Measurements from ENCODE around the gene NCOA3.
"Not testable (repeated sequence)": the region's sequence is repeated elsewhere in the genome, so short reads cannot be mapped to it uniquely, and the experiment has no call there.

The NCOA3 gene

DNA sequence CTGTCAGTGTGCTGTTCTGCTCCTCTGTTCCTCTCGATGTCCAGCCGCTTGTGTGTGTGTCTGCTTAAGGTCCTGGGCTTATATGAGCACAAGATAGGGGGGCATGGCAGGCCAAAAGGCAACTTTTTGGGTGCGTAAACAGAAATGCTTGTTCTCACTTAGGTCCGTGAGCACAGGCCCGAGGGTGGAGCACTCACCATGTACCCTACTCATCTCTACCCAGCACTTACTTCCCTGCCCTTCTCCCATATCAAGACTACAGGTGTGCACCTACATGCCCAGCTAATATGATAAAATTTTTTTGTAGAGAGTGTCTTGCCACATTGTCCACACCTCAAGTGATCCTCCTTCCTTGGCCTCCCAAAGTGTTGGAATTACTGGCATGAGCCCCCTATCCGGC is 34.3 kb downstream of the NCOA3 start:
- DNase-seq (ENCODE audit: low read depth in 2 of 2) = no peak

DNA sequence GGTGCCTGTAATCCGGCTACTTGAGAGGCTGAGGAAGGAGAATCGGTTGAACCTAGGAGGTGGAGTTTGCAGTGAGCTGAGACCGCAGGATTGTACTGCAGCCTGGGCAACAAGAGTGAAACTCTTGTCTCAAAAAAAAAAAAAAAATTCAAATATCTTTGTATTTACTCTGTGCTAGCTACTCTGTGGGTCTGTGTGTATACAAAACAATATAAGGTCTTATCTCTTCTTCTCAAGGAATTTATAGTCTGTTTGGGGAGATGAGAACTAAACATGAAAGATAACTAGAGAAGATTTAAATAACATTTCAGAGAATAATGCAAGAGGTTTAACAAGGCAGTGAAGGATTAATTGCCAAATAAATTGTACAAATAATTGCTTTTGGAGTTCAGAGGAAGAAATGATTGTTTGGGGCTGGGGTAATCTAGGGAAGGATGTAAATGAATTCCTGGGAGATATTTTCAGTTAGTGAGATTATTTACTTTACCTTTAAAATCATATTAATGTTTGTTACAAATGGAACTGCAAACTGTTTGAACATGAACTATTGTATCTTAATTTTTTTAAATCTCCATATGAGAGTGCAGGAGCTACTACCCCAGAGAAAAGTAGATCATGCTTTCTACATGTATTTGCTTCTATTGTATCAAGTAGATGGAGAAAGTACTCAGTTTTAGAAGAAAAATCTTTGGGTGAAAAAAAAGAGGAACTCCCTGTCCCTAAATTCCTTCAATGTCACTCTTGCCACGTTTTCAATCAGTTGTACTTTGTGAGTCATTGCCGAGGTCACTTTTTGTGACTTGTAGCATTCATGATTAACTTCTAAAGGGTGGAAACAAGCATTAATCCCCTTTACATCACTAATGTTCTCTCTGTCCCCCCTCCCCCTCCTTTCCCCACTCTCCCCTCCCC is 39.0 kb downstream of the NCOA3 start:
- DNase-seq (ENCODE audit: low read depth in 2 of 2) = no peak

DNA sequence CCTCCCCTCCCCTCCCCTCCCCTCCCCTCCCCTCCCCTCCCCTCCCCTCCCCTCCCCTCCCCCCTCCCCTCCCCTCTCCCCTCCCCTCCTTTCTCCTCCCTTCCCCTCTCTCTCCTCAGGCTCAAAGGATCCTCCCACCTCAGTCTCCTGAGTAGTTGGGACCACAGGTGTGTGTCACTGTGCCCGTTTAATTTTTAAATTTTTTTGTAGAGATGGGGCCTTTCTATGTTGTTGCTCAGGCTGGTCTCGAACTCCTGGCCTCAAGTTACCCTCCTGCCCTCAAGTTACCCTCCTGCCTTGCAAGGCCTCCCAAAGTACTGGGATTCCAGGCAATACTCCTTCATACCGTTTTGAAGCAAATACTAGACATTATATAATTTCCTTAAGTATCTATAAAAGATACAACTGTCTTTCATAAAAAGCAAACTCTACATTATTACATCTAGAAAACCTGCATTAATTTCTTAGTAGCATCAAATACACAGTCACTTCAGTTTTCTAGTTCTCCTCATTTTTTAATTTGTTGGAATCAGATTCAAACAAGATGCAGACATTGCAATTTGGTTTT is 39.8 kb downstream of the NCOA3 start:
- DNase-seq (ENCODE audit: low read depth in 2 of 2) = no peak

DNA sequence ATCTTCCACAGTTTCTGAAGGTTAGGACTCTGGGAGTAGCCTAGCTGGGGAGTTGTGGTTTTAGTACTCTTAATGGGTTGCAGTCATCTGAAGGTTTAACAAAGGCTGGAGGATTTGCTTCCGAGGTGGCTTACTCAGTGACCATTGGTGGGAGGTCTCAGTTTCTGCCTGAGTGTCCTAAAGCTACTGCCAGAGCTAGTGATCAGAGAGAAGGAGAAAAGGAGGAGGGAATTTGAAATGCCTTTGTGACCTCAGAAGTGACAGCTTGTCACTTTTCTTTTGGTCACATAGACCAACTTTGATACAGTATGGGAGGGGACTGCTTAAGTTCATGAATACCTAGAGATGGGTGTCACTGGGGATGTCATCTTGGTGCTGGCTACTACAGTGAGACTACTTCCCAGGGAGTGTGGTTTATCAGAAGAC is 41.3 kb downstream of the NCOA3 start:
- DNase-seq (ENCODE audit: low read depth in 2 of 2) = no peak

DNA sequence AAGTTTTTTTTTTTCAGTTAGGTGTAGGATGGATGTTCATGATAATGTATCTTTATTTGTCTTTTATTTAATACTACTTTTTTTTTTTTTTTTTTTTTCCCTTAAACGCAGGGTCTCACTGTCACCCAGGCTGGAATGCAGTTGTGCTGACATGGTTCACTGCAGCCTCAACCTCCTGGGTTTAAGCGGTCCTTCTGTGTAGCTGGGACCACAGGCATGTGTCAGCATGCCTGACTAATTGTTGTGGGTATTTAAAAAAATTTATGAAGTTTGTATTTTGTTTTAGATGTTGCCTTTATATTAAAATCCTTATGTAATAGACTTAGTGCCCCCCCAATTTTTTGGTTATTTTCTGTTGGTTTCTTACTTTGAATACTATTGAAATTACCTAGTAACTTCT is 42.6 kb downstream of the NCOA3 start:
- DNase-seq (ENCODE audit: low read depth in 2 of 2) = no peak

DNA sequence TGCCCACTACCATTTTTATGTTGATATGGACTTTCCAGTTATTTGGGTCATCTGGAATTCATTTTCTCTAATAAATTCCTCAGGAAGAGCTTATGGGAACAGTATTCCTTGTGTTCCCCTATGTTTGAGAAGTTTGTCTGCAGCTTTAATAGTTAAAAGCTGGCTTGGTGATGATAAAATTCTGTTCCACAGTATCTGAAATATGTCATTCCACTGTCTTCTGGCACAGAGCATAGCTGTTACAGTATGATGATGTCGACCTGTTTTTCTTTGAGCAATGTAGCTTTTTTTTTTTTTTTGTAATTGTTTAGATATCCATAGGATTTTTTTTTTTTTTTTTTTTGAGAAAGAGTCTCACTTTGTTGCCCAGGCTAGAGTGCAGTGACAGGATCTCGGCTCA is 43.2 kb downstream of the NCOA3 start:
- DNase-seq (ENCODE audit: low read depth in 2 of 2) = no peak

DNA sequence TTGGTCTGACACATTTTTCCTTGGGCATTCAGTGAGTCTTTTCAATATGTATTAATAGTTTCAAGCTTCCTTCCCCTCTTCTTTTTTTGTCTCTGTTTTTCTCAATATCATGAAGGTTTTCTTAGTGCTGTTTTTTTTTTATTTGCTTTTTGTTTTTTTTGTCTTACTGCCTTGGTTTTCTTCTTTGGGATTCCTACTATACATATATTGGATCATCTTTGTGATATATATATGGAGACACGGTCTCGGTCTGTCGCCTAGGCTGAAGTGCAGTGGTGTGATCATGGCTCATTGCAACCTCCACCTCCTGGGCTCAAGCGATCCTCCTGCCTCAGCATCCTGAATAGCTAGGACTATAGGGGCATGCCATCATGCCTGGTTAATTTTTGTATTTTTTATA is 43.8 kb downstream of the NCOA3 start:
- no peak for DNase-seq (ENCODE audit: low read depth in 2 of 2)

DNA sequence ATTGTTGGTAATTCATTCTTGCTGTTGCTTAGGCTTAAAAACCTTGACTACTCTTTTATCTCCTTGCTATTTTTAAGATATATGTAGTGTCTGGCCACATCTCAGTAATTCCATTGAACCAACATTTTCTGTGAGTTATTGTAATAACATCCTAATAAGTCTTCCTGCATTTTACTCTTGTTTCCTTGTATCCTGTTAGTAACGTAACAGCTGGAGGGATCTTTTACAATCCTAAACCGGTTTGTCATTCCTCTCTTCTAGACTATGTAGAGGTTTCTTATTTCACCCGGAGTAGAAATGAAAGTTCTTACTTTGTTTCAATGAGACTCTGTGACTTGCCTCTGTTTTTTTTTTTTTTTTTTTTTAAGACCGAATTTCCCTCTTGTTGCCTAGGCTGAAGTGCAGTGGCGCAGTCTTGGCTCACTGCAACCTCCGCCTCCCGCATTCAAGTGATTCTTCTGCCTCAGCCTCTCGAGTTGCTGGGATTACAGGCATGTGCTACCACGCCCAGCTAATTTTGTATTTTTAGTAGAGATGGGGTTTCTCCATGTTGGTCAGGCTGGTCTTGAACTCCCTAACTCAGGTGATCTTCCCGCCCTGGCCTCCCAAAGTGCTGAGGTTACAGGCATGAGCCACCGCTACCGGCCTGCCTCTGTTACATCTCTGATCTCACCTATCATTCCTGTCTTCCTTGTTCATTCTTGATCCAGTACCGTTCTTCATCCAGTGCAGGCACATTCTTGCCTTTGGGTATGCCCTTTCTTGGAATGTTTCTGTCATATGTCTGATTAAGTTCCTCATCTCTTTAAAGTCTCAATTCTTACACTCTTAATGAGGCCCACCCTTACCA is 44.7 kb downstream of the NCOA3 start:
- no peak for DNase-seq (ENCODE audit: low read depth in 2 of 2)

DNA sequence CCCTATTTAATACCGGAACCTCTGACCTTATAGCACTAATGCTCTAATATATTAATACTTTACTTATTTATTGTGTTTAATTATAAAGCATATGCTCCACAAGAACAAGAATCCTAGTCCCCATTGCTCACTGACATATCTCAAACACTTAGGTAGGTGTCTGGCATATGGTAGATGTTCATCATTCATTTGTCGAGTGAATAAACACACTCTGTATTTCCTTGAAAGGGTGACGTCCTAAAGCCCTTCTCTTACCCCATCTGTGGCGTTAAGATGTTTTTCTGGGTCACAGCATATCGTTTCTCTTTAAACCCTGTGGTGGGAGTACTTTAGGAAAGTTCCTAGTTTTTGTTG is 45.3 kb downstream of the NCOA3 start:
- DNase-seq (ENCODE audit: low read depth in 2 of 2) = no peak

DNA sequence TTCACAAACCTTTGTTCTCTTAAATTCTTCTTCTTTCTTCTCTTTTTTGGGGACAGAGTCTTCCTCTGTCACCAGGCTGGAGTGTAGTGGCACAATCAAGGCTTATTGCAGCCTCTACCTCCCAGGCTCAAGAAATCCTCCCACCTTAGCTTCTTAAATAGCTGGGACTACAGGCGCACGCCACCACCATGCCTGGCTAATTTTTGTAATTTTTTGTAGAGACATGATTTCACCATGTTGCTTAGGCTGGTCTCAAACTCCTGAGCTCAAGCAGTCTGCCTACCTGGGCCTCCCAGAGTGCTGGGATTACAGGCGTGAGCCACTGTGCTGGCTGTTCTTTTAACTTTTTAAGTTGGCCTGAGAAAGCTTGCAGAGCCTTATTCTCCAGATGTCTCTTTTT is 48.0 kb downstream of the NCOA3 start:
- no peak for DNase-seq (ENCODE audit: low read depth in 2 of 2)

DNA sequence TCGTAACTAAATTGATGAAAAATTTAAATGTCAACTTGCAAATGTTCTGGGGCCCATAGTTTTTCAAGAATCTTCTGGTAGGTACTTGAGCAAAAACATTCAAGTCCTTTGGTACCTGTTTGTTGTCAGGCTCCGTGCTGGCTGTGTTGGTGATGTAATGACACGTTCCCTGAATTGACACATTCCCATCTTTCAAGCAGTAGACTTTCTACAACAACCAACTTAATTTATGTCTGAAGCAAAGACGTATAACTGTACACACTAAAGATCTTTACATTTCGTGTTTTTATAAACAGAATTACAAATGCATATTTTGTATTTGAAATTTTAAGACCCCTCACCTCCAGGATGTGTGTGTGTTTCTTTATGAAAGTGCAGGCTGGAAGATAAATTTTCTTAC is 49.5 kb downstream of the NCOA3 start:
- no peak for DNase-seq (ENCODE audit: low read depth in 2 of 2)

DNA sequence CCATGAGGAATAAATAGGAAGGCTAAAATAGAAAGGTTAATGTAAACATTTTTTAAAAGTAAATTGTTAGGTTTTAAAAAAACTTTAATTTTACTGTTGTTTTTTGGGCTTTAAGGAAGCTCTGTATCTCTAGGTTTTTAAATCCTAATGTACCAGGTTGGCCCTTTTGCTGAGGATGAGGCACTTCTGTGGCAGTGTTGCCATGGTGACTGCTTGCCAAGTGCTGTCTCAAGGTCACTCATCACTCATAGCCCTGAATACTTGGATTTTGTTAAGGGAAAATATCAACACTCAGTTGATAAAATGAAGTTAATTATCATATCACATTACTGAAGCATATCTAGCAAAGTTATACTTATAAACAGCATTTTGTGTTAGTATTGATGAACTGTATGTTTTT is 50.2 kb downstream of the NCOA3 start:
- no peak for DNase-seq (ENCODE audit: low read depth in 2 of 2)

DNA sequence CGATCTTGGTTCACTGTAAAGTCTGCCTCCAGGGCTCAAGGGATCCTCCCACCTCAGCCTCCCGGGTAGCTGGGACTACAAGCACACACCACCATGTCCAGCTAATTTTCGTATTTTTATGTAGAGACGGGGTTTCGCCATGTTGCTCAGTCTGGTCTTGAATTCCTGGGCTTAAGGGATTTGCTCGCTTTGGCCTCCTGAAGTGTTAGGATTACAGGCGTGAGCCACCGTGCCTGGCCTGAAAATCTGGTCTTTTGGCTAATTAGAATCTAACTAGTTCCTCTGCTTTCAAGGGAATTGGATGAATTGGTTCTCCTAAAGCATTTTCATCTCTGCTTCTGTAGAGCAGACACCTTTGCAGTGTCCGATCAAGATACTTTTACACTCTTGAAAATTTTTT is 51.3 kb downstream of the NCOA3 start:
- no peak for DNase-seq (ENCODE audit: low read depth in 2 of 2)

DNA sequence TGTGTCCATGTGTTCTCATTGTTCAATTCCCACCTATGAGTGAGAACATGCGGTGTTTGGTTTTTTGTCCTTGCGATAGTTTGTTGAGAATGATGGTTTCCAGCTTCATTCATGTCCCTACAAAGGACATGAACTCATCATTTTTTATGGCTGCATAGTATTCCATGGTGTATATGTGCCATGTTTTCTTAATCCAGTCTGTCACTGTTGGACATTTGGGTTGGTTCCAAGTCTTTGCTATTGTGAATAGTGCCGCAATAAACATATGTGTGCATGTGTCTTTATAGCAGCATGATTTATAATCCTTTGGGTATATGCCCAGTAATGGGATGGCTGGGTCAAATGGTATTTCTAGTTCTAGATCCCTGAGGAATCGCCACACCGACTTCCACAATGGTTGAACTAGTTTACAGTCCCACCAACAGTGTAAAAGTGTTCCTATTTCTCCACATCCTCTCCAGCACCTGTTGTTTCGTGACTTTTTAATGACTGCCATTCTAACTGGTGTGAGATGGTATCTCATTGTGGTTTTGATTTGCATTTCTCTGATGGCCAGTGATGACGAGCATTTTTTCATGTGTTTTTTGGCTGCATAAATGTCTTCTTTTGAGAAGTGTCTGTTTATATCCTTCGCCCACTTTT is 52.0 kb downstream of the NCOA3 start:
- DNase-seq (ENCODE audit: low read depth in 2 of 2) = not testable (repeated sequence)

DNA sequence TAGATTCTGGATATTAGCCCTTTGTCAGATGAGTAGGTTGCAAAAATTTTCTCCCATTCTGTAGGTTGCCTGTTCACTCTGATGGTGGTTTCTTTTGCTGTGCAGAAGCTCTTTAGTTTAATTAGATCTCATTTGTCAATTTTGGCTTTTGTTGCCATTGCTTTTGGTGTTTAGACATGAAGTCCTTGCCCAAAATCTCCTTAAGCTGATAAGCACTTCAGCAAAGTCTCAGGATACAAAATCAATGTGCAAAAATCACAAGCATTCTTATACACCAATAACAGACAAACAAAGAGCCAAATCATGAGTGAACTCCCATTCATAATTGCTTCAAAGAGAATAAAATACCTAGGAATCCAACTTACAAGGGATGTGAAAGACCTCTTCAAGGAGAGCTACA is 52.6 kb downstream of the NCOA3 start:
- not testable (repeated sequence) for DNase-seq (ENCODE audit: low read depth in 2 of 2)

DNA sequence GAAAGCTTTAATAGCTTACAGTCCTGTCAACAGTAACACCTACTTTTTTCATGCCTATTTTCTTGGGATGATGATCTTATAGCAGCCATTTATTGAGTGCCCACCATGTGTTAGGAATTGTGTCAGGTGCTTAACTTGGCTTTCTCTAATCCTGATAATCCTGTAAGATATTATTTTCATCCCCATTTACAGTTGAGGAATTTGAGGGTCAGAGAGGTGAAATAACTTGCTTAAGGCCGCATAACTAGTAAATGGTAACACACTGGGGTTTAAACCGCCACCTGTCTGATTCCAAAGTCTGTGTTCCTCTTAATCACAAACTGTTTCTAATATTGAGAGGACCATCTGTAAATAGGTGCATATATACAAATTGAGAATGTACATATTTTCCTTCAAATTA is 55.5 kb downstream of the NCOA3 start:
- DNase-seq (ENCODE audit: low read depth in 2 of 2) = no peak

DNA sequence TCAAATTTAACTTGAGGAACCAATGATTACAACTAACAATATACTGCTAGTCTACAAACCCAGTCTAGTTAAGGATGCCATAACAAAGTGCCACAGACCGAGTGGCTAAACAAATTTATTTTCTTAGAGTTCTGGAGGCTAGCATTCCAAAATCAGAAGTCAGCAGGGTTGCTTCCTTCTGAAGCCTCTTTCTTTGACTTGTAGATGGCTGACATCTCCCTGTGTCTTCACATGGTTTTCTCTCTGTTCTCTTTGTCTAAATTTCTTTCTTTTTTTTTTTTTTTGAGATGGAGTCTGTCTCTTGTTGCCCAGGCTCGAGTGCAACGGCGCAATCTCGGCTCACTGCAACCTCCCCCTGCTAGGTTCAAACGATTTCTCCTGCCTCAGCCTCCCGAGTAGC is 56.1 kb downstream of the NCOA3 start:
- DNase-seq (ENCODE audit: low read depth in 2 of 2) = no peak

DNA sequence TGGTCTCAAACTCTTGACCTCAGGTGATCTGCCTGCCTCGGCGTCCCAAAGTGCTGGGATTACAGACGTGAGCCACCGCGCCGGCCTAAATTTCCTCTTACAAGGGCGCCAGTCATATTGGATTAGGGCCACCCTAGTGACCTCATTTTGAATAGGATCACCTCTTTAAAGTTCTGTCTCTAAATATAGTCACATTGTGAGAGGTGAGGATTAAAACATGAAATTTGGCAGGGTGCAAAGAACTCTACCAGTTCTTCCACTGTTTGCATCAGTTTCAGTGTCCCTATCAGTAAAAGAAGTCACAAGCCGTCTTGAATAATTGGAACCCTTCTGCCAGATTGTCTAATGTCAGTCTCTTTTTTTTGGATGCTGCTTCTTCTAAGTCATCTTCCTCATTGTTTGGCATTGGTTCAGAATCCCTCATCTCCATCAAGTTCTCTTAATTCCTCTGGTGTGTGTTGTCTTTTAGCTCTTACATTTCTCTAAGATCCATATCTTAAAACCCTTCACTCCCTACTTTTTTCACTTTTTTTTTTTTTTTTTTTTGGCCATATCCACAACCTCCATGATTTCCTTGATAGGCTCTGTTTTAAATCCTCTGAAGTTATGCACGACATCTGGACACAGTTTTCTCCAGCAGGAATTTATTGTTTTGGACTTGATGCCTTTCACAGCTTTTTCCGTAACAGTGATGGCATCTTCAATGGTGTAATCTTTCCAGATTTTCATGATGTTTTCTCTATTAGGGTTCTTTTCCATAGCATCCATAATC is 56.8 kb downstream of the NCOA3 start:
- no peak for DNase-seq (ENCODE audit: low read depth in 2 of 2)

DNA sequence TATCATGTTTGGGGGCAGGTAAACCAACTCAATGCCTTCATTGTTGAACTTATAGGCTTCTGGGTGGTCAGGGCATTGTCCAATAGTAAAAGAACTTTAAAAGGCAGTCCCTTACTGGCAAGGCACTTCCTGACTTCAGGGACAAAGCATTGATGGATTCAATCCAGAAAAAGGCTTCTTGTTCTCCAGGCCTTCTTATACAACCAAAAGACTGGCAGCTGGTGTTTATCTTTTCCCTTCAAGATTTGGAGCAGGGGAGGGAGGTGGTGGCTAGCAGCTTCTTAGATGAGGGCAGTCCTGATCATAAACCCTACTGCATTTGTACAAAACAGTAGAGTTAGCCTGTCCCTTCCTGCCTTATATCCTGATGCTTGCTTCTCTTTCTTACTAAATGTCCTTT is 57.5 kb downstream of the NCOA3 start:
- DNase-seq (ENCODE audit: low read depth in 2 of 2) = no peak

DNA sequence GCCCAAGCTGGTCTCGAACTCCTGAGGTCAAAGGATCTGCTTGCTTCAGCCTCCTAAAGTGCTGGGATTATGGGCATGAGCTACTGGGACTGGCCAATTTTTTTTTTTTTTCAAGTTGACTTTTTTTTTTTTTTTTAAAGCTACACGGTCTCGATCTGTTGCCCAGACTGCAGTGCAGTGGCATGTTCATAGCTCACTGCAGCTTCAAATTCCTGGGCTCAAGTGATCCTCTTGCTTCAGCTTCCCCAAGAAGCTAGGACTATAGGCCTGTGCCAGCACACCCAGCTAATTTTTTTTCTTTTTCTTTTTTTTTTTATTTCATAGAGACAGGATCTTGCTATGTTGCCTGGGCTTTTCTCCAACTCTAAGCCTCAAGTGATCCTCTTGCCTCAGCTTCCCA is 59.5 kb downstream of the NCOA3 start:
- DNase-seq (ENCODE audit: low read depth in 2 of 2) = no peak
